ENCODE measurements around the gene MYRFL. TPM values are rescaled to one million over a fixed set of nuclear protein-coding genes. Genes with fewer than 3 reads are reported as not detected.

The MYRFL gene
- total RNA-seq, 4 donors from 2014 or later = not detected

- H3K36me3 ChIP-seq = no peaks in the 10 kb centered on the region
- H3K9me3 ChIP-seq = peaks cover 0 to 13% (median 0%) of the 10 kb centered on the region in 3 donors
- TF ChIP-seq POLR2AphosphoS5 (IDR thresholded peaks at IDR 0.05) = no peak
- TF ChIP-seq POLR2A (IDR thresholded peaks at IDR 0.05) = no peak
- no peak for TF ChIP-seq EP300 (IDR thresholded peaks at IDR 0.05)
- no peak for TF ChIP-seq CTCF (IDR thresholded peaks at IDR 0.05)
- H3K27me3 ChIP-seq = no peaks in the 10 kb centered on the region
- H3K4me3 ChIP-seq = no peak overlapping the region
- 43 to 53% methylated on average over 2 to 3 of the region's 3 CpGs for WGBS, 2 donors (ENCODE audit: low coverage in 1 of 2)
- peak; percentile 73 for ATAC-seq
- H3K27ac ChIP-seq = peak overlapping the region in 3 of 4 donors; percentile 49 to 73 (median 68)
- peaks cover 0 to 23% (median 0%) of the 10 kb centered on the region in 3 donors for H3K4me1 ChIP-seq
Measured at GRCh38 chr12:70002097-70002911, 177.3 kb downstream of the MYRFL start.

GRCh38 chr12:70002912-70003255 lies 177.9 kb downstream of the MYRFL start:
- TF ChIP-seq CTCF (IDR thresholded peaks at IDR 0.05) = no peak
- TF ChIP-seq POLR2A (IDR thresholded peaks at IDR 0.05) = no peak
- no peak for TF ChIP-seq EP300 (IDR thresholded peaks at IDR 0.05)
- TF ChIP-seq POLR2AphosphoS5 (IDR thresholded peaks at IDR 0.05) = no peak
- Histone ChIP-seq H3K4me3 (no peak overlapping the region), H3K4me1 (peaks cover 0 to 23% (median 0%) of the 10 kb centered on the region in 3 donors), H3K27ac (peak overlapping the region in 3 of 4 donors; percentile 49 to 73 (median 68)), H3K27me3 (no peaks in the 10 kb centered on the region), H3K36me3 (no peaks in the 10 kb centered on the region), H3K9me3 (peaks cover 0 to 18% (median 0%) of the 10 kb centered on the region in 3 donors)
- 38 to 82% methylated on average over 4 to 5 of the region's 6 CpGs for WGBS, 2 donors (ENCODE audit: low coverage in 1 of 2)
- no peak for ATAC-seq

- H3K4me1 ChIP-seq = peaks cover 0 to 23% (median 0%) of the 10 kb centered on the region in 3 donors
- 100% methylated on average over 1 of the region's 2 CpGs; no CpG with 5 or more reads in 1 of the 2 donors for WGBS, 2 donors (ENCODE audit: low coverage in 1 of 2)
- peaks cover 0 to 47% (median 0%) of the 10 kb centered on the region in 3 donors for H3K9me3 ChIP-seq
- ATAC-seq = no peak
- no peaks in the 10 kb centered on the region for H3K27me3 ChIP-seq
- H3K36me3 ChIP-seq = no peaks in the 10 kb centered on the region
- no peak overlapping the region for H3K4me3 ChIP-seq
- no peak overlapping the region for H3K27ac ChIP-seq
- TF ChIP-seq POLR2AphosphoS5 (IDR thresholded peaks at IDR 0.05) (no peak), CTCF (IDR thresholded peaks at IDR 0.05) (no peak), POLR2A (IDR thresholded peaks at IDR 0.05) (no peak), EP300 (IDR thresholded peaks at IDR 0.05) (no peak)
Measured at GRCh38 chr12:70005864-70006618, 181.0 kb downstream of the MYRFL start.

GRCh38 chr12:70006619-70006973 lies 181.6 kb downstream of the MYRFL start:
- no peaks in the 10 kb centered on the region for H3K36me3 ChIP-seq
- no peak overlapping the region for H3K4me3 ChIP-seq
- TF ChIP-seq CTCF (IDR thresholded peaks at IDR 0.05) (no peak), POLR2A (IDR thresholded peaks at IDR 0.05) (no peak), POLR2AphosphoS5 (IDR thresholded peaks at IDR 0.05) (no peak), EP300 (IDR thresholded peaks at IDR 0.05) (no peak)
- peaks cover 0 to 53% (median 0%) of the 10 kb centered on the region in 3 donors for H3K9me3 ChIP-seq
- peaks cover 0 to 17% (median 0%) of the 10 kb centered on the region in 3 donors for H3K4me1 ChIP-seq
- ATAC-seq = no peak
- WGBS, 2 donors (ENCODE audit: low coverage in 1 of 2) = 60% methylated on average over 1 of the region's 2 CpGs; no CpG with 5 or more reads in 1 of the 2 donors
- H3K27me3 ChIP-seq = no peaks in the 10 kb centered on the region
- no peak overlapping the region for H3K27ac ChIP-seq

Data from gastroesophageal sphincter (tissue), 4 donors.